OCI-M1 (cell line): ENCODE data around the gene ATP8A2.

Experiments used
- DNase-seq: peaks from one replicate; lab custom pipeline; 2025; lab: John Stamatoyannopoulos, UW

The ATP8A2 gene

DNA sequence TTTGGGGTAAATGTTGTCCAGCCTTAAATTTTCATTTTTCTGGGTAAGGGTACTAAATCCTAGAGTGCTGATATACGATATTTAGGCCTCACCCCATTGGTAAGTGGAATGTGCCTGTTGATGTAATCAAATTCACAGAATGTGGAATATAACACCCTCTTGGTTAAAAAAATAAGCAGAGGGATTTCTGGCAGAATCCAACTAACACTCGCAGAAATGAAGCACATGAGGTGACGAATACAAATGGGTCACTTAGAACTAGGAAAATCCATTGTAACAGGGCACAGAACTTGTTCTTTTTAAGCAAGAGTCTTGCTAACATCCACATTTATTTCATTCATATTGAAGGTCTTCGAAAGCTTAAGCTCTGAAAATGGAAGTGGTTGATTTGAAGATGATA is 359.8 kb downstream of the ATP8A2 start:
- DNase-seq, result no peak

DNA sequence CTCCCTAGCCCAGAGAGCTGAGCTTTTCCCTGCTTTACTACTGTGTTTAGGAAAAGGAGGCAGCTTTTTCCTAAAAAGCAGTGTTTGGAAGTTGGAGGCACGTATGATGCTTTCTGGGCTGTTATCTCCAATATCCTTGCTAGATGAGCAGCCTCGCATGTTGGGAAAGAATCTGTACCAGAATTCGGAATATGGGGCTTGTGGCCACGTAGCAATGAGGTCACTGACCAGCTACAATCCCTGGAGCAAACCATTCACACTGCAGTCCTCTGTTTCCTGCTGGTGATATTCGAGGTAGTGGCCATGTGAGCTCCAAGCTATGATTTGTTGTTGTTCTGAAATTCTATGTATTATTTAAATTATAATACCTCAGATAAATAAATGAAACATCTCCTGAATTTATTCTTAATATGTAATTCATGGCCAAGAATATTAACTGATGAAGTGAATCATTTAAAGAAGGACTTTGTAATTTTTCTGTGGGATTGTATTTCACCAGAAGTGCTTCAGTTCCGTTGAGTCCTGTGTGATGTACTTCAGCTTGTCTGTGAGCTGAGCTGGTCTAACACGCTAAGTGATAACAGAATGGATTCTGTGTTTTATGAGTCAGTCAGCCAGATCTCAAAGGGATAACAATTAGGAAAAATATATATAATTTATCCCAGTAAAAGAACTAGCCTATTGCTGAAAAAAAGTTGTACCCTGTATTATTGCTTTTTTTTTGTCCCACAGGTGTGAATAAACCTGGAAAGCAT is 360.5 kb downstream of the ATP8A2 start:
- DNase-seq, result no peak

DNA sequence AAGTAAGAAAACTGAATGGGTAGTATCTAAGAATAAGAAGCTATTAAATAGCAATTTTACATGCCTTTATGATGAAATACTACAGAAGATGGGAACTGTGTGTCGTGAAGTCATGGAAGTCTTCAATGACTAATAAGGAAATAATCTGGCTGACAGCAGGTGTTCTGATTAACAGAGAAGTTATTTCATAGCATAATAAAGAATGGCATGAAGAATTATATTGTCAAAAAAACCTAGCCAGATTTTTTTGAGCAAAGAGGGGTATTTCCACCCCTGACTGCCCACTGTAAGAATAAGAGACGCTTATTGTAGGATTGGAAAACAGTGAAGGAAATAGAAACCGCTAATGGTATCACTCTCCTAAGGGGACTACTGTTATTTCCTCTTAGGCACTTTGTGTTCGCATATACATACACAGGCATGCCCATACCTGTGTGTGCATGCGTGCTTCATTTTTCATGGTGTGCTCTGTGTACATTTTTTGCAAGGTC is 361.3 kb downstream of the ATP8A2 start:
- no peak for DNase-seq

DNA sequence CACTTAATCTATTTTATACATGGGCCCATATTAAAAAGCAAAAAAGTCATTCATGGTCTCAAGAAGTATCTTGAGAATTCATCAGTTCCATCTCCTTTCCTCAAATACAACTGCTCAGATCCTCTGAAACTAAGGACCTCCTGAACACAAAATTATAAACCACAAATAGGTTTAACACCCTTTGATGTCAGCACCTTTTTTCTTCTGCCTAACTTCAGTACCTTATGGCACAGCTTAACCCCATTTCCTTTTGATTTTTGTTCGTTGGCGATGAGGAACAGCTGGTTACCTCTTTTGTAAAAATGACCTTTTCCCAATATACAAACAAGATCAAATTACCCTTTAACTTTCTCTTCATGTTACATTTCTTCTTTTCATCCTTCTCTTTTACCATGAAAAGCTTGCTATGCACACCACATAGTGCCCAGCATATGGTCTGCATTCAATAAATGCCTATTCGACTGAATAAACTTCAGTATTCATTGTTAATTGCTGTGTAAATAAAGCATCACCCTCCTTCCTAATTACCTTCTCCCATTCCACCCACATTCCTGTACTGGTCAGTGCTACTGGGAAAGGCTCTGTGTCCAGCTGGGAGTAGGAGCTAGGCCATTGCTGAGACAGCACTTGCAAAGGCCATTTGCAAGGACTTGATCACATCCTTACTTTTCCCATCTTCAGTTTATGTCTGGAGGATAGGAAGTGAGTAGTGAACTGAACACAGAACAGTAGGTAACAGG is 362.1 kb downstream of the ATP8A2 start:
- DNase-seq, result no peak

DNA sequence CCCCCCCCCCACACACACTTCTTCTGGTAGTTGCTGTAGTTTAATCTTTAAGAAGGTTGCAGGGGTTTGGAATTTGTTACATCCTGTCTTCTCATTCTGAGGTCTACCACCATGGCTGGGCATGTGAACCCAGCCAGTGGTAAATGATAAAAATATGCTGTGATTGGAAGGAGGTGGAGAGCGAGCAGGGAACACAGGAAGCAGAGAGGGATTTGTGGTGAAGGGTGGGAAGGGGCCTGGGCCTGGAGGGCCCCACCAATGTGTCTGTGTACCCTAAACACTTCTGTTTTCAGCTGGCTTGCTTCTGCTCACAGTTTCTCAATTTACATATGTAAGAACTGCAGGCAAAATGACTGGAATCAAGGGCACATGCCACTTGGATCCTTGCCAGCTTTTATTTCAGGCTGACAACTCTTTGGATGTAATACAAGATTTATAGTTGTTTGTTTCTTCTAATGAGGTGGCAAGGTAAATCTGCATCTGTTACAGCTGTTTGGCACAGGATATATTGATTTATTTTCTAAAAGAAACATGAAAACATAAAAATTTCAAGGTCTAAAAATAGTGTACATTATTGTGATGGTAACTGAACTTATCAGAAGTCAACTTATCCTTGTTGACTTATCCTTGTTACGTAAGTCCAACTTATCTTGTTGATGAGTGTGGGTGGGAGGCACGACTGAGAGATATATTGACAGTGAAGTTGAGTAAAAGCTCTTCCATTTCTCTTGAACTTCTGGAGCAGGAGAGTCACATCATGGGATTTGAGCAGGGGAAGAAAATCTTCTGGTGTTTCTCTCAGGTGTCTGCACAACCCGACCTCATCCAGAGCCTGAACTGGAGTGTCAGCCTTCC is 366.8 kb downstream of the ATP8A2 start:
- DNase-seq, result peak; percentile 0

DNA sequence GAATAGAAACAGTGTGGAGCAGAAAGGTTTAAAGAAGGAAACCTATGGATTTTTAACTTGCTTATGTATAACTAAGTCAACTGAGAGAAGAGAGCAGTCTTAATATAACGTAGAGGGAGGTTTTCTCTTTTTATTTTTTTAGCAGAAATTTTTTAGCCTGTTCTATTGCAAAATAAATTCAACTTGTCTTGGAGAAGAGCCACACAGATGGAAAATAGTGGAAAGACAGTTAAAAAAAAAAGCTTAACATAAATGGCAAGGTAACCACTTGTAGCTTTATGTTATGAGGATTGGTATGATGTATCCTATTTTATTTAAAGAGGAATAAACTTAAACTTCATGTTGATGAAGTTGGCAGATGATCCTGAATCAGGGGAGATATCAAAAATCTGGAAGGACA is 367.6 kb downstream of the ATP8A2 start:
- no peak for DNase-seq

DNA sequence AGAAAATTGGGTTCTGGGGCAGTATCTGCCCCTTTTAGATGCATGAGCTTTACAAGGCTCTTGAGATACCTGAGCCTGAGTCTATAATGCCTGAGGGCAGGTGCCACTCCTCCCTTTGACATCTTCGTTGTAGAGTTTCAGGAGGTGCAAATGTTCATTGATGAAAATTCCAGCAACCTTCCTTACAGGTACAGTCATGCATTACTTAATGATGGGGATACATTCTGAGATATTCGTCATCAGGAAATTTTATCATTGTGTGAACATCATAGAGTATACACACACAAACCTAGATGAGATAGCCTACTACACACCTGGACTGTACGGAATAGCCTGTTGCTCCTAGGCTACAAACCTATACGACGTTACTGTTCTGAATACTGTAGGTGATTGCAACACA is 370.0 kb downstream of the ATP8A2 start:
- no peak for DNase-seq

DNA sequence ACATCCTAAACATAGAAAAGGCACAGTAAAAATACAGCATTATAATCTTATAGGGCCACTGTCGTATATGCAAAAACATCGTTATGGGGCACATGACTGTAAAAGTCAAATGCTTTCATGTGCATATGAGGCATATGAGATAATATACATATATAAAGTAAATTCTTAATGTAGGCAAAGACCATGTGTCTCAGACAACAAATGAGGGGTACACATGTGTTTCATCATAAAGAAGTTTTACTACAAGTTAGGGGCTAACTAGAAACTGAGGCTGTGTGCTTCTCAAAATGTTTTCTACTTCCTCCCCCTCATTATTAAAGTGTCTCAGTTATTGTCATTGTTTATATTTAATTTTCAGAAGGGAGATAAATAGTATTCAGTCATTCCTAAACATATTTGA is 370.4 kb downstream of the ATP8A2 start:
- DNase-seq, result no peak

DNA sequence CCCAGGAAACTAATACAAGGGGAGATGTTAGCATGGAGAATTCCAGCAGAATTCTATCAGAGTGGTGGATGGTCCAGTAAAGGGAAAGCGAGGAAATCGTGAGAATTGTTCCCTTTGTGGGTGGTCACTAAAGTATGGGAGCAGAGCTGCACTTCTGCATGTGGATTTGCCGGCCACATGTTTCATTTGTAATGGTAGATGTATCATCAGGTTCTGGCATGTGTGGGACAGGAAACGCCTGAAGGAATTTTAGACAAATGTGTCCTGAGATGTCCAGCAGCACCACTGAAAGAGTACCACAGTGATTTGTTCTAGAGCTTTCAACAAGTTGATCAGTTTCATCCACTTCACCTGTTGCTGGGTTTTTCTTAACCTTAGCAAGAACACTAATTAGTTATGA is 371.6 kb downstream of the ATP8A2 start:
- DNase-seq, result no peak

DNA sequence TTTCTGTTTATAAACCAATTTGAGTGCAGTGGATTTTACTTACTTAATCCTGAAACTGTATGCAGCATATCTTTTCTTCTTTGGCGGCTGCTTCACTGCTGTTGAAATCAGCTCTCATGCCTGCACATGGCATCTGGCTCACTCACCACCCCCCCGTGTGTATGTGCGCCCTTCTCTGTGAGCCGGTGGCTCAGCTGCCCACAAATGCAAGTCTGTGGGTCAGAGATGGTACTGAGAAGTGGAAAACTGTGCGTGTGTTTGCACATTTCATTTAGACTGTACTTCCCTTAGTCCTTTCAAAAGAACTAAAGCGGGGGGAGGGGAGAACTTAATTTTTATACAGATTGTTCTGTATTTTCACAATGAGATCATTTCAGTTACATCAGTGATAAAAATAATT is 372.4 kb downstream of the ATP8A2 start:
- DNase-seq, result no peak

DNA sequence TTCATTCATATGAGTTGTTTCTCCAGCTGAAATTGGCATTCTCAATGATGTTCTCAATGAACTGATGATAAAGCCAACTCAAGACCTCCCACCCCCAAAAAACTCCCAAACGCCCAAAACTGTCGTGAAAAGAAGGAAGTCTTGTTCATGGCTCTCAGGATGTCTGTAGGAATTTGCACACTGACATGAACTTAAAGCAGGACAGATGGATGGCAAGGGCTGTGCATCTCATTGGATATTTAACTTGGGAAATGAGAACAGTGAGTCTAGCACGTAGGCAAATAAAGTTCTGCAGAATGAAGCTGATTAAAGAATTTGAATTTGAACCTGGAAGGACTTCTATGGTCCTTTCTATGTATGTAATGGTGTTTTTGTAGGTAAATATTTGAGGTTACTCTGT is 374.4 kb downstream of the ATP8A2 start:
- no peak for DNase-seq

DNA sequence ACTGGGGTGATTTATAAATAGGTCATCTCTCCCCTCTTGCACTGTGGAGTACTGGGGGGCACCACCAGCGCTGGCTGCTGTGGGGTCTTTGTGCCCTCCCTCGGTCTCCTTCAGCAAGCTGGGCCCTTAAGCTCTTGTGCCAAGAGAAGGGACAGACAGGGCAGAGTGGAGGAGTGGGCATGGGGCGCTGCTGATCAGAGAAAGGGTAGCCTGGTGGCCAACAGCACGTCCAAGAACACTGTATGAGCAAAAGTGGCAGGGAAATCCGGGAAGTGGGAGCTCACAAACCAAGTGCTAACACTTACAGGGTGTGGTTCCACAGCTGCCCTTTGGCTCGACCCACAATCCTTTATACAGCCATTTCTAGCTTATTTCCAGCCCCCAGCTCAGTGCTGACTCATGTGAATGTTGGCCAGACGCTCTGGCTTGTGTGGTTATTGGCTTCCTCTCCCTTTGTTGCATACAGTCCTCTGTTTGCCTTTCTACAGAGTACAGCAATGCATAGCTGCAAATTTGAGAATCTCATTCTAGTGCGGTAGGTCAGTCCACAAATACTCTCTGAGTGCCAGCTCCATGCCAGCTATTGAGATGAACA is 381.3 kb downstream of the ATP8A2 start:
- peak; percentile 37 for DNase-seq

DNA sequence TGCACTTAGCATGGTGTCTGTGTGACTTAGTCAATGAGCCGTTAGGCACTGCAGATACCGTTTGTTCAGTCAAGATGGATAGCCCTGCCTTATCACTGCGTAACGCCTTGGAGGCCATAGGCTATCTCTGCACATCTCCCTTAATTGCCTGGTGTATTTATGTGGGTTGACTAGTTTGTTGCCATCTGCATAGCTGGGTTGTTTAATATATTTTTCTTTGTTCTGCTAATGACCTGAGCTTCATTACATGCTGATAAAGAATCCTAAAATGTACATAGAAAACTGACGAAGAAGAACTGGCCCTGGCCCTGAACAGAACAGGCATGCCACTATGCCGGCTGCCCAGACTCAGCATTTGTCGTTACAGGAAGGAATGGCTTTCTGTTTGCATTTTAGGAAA is 382.2 kb downstream of the ATP8A2 start:
- no peak for DNase-seq

DNA sequence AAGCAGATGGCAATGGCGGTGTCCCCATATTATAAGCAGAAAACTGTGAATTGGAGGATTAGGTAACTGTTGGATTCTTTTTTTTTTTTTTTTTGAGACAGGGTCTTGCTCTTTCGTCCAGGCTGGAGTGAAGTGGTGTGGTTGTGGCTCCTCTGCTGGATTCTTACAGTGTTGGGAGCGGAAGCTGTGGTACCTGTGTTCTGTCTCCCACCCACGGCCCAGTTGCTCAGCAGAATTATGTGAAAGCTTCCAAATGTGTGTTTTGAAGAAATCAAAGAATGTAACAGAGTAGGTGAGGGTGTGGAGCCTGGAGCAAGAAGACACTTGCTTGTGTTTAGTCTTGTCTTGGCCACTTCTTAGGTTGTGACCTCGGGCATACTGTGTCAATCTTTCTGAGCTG is 384.5 kb downstream of the ATP8A2 start:
- DNase-seq, result no peak

DNA sequence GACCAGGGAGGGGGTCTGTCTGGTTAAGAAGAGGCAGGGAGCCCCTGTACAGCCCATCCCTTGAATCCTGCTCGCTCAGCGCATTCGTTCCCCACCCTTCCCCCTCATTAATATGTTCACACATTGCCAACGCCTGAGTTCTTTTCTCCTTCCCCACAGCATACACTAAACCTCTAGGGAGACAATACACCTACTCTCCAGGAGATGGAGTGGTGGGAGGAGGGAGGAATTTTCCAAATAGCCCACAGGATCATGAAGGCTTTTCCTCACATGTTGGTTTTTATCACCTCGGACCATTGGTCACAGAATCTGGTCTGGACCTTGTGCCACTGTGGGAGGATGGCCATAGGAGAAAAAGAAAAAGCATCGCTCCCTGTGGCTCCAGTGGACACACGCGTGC is 385.1 kb downstream of the ATP8A2 start:
- DNase-seq, result no peak

DNA sequence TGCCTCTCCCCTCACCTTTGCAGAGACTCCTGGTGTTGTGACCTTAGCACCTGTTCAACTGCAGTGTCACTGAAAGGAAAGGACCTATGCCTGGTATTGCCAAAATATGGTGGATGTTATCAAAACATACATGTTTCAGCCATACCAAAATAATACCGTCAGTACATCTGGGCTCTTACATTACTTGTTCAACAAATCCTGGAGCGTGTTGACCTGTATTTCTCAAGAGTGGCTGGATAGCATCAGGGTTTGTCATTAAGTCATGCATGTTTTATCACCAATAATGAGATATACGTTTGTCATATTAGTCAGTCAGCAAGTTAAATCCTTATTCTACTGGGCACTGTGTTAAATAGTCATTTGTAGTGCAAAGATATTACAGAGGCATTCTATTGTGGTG is 389.3 kb downstream of the ATP8A2 start:
- no peak for DNase-seq

DNA sequence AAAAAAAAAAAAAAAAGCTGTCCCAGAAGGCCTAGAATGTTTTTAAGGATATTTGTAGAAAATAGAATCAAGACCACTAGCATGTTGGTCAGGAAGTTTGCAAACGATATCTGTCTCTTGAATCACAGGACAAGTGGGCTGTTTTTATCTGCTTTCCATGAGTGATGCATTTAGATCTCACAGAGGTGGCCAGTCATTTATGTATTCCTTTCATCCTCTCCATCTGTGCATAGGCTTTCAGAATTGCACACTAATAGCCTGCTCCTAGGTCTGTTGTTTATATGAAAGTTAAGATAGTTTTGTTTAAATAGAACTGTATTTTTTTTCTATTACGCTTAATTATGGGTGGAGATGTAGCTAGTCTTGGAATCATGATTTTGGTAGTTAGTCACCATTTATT is 390.5 kb downstream of the ATP8A2 start:
- no peak for DNase-seq

DNA sequence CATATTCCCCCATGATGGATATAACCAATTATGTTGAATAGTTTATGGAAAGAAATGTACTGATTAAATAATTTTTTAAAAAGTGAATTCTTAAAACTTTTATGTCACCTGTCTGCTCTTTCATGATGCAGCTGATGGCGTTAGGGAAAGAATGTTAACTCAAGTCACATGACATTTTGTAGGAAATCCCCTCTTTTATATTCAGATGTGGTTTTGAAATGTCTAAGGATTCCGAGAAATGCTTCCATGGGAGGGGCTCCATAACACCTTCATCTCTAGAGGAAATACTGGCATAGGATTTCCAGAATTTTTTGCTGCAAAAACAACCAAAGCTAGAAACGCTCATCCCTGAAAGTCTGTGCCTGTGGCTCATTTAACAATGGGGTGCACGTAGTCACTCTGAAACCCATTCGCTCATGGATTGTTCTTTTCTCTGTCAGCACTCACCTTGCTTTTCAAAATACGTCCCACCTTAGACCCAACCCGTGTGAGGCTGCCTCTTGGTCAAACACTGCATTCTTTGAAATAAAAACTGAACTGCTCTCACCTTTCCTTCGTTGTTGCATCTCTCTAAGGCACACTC is 391.1 kb downstream of the ATP8A2 start:
- DNase-seq, result no peak

DNA sequence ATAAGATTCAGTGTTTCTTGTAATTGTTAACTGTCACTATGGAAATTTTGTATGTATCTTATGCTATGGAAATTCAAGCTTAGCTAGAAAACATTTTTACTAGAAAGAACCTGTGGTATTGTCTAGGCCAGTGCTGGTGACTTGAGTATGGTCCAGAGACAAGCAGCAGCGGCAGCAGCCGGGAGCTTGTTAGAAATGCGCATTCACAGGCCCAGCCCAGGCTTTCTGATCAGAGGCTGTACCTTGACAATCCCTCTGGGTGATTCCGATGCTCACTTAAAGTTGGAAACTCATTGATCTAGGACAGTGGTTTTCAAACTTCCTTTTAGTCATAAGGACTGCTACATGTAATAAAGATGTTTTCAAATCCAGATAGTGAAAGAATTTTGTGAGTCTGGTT is 392.6 kb downstream of the ATP8A2 start:
- no peak for DNase-seq

DNA sequence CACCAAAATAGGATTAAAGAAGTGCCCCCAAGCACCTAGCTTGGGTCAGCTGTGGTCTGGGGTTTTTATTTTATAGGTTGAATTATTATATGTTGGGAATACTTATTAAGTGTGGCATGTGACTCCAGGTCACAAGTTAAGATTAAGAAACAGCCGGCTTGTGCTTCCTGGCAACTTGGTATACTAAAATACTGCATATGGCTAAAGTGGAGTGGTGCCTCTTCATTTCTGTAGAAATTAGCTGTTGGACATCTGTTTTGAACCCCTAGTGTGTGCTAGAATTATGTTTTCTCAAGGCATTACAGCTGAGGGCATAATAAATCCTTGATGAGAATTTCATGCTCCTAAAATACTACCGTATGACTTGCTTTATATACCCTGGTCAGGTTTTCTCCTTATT is 393.5 kb downstream of the ATP8A2 start:
- DNase-seq, result no peak

DNA sequence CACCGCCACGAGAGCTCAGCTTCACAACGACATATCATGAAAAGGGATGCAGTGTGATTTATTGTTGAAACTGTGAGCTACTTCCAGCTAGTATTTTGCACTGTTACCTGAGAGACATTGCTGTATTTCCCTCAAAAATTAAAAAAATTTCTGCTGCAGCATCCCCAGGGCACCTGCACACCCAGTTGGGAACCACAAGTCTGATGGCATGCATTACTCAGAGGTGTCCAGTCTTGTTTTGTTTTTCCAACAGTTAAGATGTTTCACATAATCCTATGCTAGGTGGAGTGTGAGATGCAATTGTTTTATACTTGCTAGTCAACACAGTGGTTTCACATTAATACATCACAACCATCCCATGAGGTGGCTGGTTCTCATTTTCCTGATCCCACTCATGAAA is 394.8 kb downstream of the ATP8A2 start:
- no peak for DNase-seq

DNA sequence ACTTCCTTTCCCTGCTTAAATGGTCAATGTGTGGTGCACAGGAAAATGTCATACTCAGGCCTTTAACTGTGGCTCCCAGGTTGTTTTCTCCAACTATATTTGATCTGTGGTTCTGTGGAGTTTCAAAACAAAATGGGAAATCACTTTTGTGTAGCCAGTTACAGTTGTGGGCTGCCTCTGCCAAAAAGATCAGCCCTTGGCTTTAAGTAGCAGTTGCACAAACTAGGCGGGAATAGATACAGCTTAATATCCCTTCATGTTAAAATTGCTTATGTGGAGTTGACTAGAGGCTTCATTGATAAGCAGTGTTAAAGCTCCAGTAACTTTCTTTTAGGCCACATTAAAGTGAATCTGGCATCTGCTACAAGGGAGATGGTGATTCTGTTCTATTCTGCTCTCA is 395.2 kb downstream of the ATP8A2 start:
- no peak for DNase-seq
